Measurements from ENCODE around the gene SPIN1. TPM values are rescaled to one million over a fixed set of nuclear protein-coding genes. Genes with fewer than 3 reads are reported as not detected.

The SPIN1 gene
- total RNA-seq, 2 experiments from 2014 or later, result 20.0 to 39.0 TPM

GRCh38 chr9:88503081-88503844 lies 115.0 kb downstream of the SPIN1 start:
- no peak overlapping the region for H3K4me3 ChIP-seq (ENCODE audit: low read depth, low read length, poor library complexity, severe bottlenecking)
- ChIA-PET CTCF (ENCODE audit: unreplicated experiment) (no interaction called here), POLR2A (no interaction called here)
- no peaks in the 10 kb centered on the region for H3K9me3 ChIP-seq (ENCODE audit: low read length)
- no TSS peak for BruUV-seq (replicated peaks)
- no peak overlapping the region for H3K27ac ChIP-seq (ENCODE audit: low read depth, low read length, poor library complexity, severe bottlenecking)
- no peak overlapping the region for H2AFZ ChIP-seq (ENCODE audit: low read length)
- no peaks in the 10 kb centered on the region for H3K4me1 ChIP-seq (ENCODE audit: insufficient read depth, low read length, poor library complexity, severe bottlenecking)
- DNase-seq (ENCODE audit: low spot score), result no peak
- H4K20me1 ChIP-seq (ENCODE audit: insufficient read depth, low read length), result no peaks in the 10 kb centered on the region
- no peaks in the 10 kb centered on the region for H3K36me3 ChIP-seq (ENCODE audit: insufficient read depth, low read length)
- no peak overlapping the region for H3K4me2 ChIP-seq (ENCODE audit: low read length)
- intact Hi-C loops (cut with micrococcal nuclease; ENCODE audit: unreplicated experiment), result no loop called here
- TF ChIP-seq CTCF (conservative IDR thresholded peaks at IDR 0.05; ENCODE audit: low read length), result no peak
- no peaks in the 10 kb centered on the region for H3K79me2 ChIP-seq (ENCODE audit: insufficient read depth, low read depth, low read length)
- no peaks in the 10 kb centered on the region for H3K9me2 ChIP-seq (ENCODE audit: insufficient read depth, low read length)

GRCh38 chr9:88503845-88504764 lies 115.9 kb downstream of the SPIN1 start:
- Histone ChIP-seq H3K9me2 (ENCODE audit: insufficient read depth, low read length) (no peaks in the 10 kb centered on the region), H4K20me1 (ENCODE audit: insufficient read depth, low read length) (no peaks in the 10 kb centered on the region), H3K79me2 (ENCODE audit: insufficient read depth, low read depth, low read length) (no peaks in the 10 kb centered on the region), H3K27ac (ENCODE audit: low read depth, low read length, poor library complexity, severe bottlenecking) (no peak overlapping the region), H2AFZ (ENCODE audit: low read length) (no peak overlapping the region), H3K9me3 (ENCODE audit: low read length) (no peaks in the 10 kb centered on the region), H3K4me1 (ENCODE audit: insufficient read depth, low read length, poor library complexity, severe bottlenecking) (no peaks in the 10 kb centered on the region), H3K4me3 (ENCODE audit: low read depth, low read length, poor library complexity, severe bottlenecking) (no peak overlapping the region), H3K4me2 (ENCODE audit: low read length) (no peak overlapping the region), H3K36me3 (ENCODE audit: insufficient read depth, low read length) (no peaks in the 10 kb centered on the region)
- POLR2A ChIA-PET, result no interaction called here
- no peak for DNase-seq (ENCODE audit: low spot score)
- CTCF ChIA-PET (ENCODE audit: unreplicated experiment), result no interaction called here
- no TSS peak for BruUV-seq (replicated peaks)
- no peak for TF ChIP-seq CTCF (conservative IDR thresholded peaks at IDR 0.05; ENCODE audit: low read length)
- no peak for TF ChIP-seq EZH2phosphoT487 (IDR thresholded peaks at IDR 0.05; ENCODE audit: borderline replicate concordance, low read depth, low read length)
- intact Hi-C loops (cut with micrococcal nuclease; ENCODE audit: unreplicated experiment), result no loop called here

DNA sequence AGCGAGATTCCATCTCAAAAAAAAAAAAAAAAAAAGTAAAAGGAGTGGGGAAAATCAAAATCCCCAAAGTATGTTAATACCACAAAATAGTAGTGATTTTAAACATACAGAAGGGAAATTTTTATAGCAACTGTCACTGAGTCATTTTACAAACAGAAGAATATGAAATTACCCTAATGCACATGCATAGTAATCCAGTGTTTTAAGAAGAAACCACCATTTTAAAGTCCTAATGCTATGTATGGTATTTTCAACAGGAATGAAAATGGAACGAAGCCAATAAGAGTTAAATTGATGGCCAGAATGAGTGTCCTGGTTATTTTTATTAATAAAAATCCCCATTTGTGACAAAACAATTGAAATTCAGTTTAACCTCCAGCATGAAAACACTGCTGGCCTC lies 120.1 kb downstream of the SPIN1 start:
- Histone ChIP-seq H3K9me3 (ENCODE audit: low read length) (no peaks in the 10 kb centered on the region), H3K4me3 (ENCODE audit: low read depth, low read length, poor library complexity, severe bottlenecking) (no peak overlapping the region), H4K20me1 (ENCODE audit: insufficient read depth, low read length) (no peaks in the 10 kb centered on the region), H3K27ac (ENCODE audit: low read depth, low read length, poor library complexity, severe bottlenecking) (no peak overlapping the region), H3K4me1 (ENCODE audit: insufficient read depth, low read length, poor library complexity, severe bottlenecking) (no peaks in the 10 kb centered on the region), H2AFZ (ENCODE audit: low read length) (no peak overlapping the region), H3K9me2 (ENCODE audit: insufficient read depth, low read length) (no peaks in the 10 kb centered on the region), H3K36me3 (ENCODE audit: insufficient read depth, low read length) (no peaks in the 10 kb centered on the region), H3K79me2 (ENCODE audit: insufficient read depth, low read depth, low read length) (no peaks in the 10 kb centered on the region), H3K4me2 (ENCODE audit: low read length) (no peak overlapping the region)
- DNase-seq (ENCODE audit: low spot score), result no peak
- intact Hi-C loops (cut with micrococcal nuclease; ENCODE audit: unreplicated experiment), result no loop called here
- no TSS peak for BruUV-seq (replicated peaks)
- no peak for TF ChIP-seq EZH2phosphoT487 (IDR thresholded peaks at IDR 0.05; ENCODE audit: borderline replicate concordance, low read depth, low read length)
- no peak for TF ChIP-seq CTCF (conservative IDR thresholded peaks at IDR 0.05; ENCODE audit: low read length)
- ChIA-PET POLR2A (no interaction called here), CTCF (ENCODE audit: unreplicated experiment) (no interaction called here)
